Esophagus muscularis mucosa (tissue), 4 donors: ENCODE data around the gene FZD10. TPM values are rescaled to one million over a fixed set of nuclear protein-coding genes. Genes with fewer than 3 reads are reported as not detected.

Experiments used
- DNase-seq: peaks from one replicate; pipeline ENCODE4 v3.0.0-alpha.2; 2017; ENCODE audit errors: extremely low spot score
- H3K27ac ChIP-seq, 4 donors: fragments of 200-600 bp; sonication (generic); replicated peaks in 1 of 4; 1 replicate in 3 of 4; 2 replicates in 1 of 4; pipeline ENCODE4 v1.5.1; 2016 to 2019; ENCODE audit warnings: mild to moderate bottlenecking in 1 of 4
- H3K27me3 ChIP-seq, 4 donors: fragments of 200-600 bp; sonication (generic); one replicate each; pipeline versions ENCODE4 v1.5.1 to v1.6.0; 2016 to 2019
- H3K36me3 ChIP-seq, 4 donors: fragments of 200-600 bp; sonication (generic); one replicate each; pipeline ENCODE4 v1.5.1; 2016 to 2019
- H3K4me1 ChIP-seq, 4 donors: fragments of 200-600 bp; sonication (generic); one replicate each; pipeline ENCODE4 v1.5.1; 2016 to 2019
- H3K4me3 ChIP-seq, 4 donors: fragments of 200-600 bp; sonication (generic); 1 replicate in 2 of 4; 2 replicates in 2 of 4; pipeline ENCODE4 v1.5.1; 2016 to 2019; ENCODE audit warnings: mild to moderate bottlenecking in 4 of 4, moderate library complexity in 1 of 4
- H3K9me3 ChIP-seq, 4 donors: fragments of 200-600 bp; sonication (generic); 1 replicate in 3 of 4; 2 replicates in 1 of 4; pipeline ENCODE4 v1.5.1; 2016 to 2019
- CTCF ChIP-seq, 3 experiments: fragments of 200-600 bp in 2 of 3; fragments of 450-650 bp in 1 of 3; sonication (generic) in 2 of 3; IDR thresholded peaks; one replicate each; pipeline ENCODE4 v1.5.1; 2017 to 2019; ENCODE audit warnings: antibody characterized with exemption in 3 of 3, mild to moderate bottlenecking in 2 of 3, moderate library complexity in 1 of 3
- EP300 ChIP-seq: sonication (generic); formaldehyde crosslinking; IDR thresholded peaks from one replicate; pipeline ENCODE4 v1.6.1; 2017; ENCODE audit warnings: antibody characterized with exemption
- POLR2A ChIP-seq: fragments of 450-650 bp; IDR thresholded peaks from one replicate; pipeline ENCODE4 v1.6.1; 2017; ENCODE audit warnings: antibody characterized with exemption, moderate library complexity, mild to moderate bottlenecking, low read depth
- POLR2AphosphoS5 ChIP-seq, 2 donors: sonication (generic); formaldehyde crosslinking; IDR thresholded peaks; one replicate each; pipeline ENCODE4 v1.6.1; 2017; ENCODE audit warnings: antibody characterized with exemption in 2 of 2
- WGBS: methylation state at CpG from one replicate; pipeline ENCODE4 v1.1.5; 2018; 5-methylcytosine and 5-hydroxymethylcytosine counted together
- intact Hi-C: fragments of 100-400 bp; cut with DNase I; formaldehyde crosslinking; loops from one replicate; pipeline ENCODE4 v1.15.1; 2023
- total RNA-seq, 4 donors: library from RNA; depleted of rRNA; stranded (reverse); fragments of >200 nt; gene quantifications; one replicate each; pipeline versions ENCODE4 v1.1.0 to v1.2.1, GENCODE V29; 2016

Gene FZD10
- total RNA-seq, 4 donors from 2014 or later, result 0.42 to 1.5 (median 1.0) TPM

DNA sequence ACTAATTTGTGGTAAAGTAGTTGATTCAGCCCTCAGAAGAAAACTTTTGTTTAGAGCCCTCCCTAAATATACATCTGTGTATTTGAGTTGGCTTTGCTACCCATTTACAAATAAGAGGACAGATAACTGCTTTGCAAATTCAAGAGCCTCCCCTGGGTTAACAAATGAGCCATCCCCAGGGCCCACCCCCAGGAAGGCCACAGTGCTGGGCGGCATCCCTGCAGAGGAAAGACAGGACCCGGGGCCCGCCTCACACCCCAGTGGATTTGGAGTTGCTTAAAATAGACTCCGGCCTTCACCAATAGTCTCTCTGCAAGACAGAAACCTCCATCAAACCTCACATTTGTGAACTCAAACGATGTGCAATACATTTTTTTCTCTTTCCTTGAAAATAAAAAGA, 2.7 kb downstream of the FZD10 start:
- no peak for TF ChIP-seq POLR2A
- no peak for TF ChIP-seq CTCF (IDR thresholded peaks at IDR 0.05)
- no peak for TF ChIP-seq POLR2AphosphoS5 (IDR thresholded peaks at IDR 0.05)
- no peak for TF ChIP-seq EP300
- no peaks in the 10 kb centered on the region for H3K36me3 ChIP-seq
- H3K9me3 ChIP-seq, result no peaks in the 10 kb centered on the region
- DNase-seq, result no peak
- intact Hi-C loops, result no loop called here
- H3K27ac ChIP-seq, result no peak overlapping the region
- H3K4me3 ChIP-seq, result no peak overlapping the region
- peaks cover 0 to 82% (median 22%) of the 10 kb centered on the region in 4 donors for H3K27me3 ChIP-seq
- 66% methylated on average over 5 of the region's 5 CpGs for WGBS
- peaks cover 14 to 31% (median 29%) of the 10 kb centered on the region in 4 donors for H3K4me1 ChIP-seq

- 82% methylated on average over 2 of the region's 2 CpGs for WGBS
- Histone ChIP-seq H3K4me1 (peaks cover 6 to 23% (median 21%) of the 10 kb centered on the region in 4 donors), H3K9me3 (no peaks in the 10 kb centered on the region), H3K4me3 (no peak overlapping the region), H3K36me3 (no peaks in the 10 kb centered on the region), H3K27me3 (peaks cover 0 to 81% (median 9%) of the 10 kb centered on the region in 4 donors), H3K27ac (no peak overlapping the region)
- TF ChIP-seq EP300 (no peak), POLR2AphosphoS5 (IDR thresholded peaks at IDR 0.05) (no peak), POLR2A (no peak), CTCF (IDR thresholded peaks at IDR 0.05) (no peak)
- intact Hi-C loops, result no loop called here
- no peak for DNase-seq
Measured at GRCh38 chr12:130166306-130166705, 4.0 kb downstream of the FZD10 start.

DNA sequence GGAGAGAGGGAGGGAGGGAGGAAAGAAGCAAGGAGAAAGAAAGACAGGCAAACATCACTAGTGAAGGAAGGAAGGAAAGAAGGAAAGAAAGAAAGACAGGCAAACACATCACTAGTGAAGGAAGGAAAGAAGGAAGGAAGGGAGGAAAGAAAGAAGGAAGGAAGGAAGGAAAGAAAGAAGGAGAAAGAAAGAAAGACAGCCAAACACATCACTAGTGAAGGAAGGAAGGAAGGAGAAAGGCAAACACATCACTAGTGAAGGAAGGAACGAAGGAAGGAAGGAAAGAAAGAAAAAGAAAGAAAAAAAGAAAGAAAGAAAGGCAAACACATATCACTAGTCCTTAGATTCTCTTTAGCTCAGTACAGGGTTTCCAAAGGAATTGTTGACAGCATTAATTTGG, 5.3 kb downstream of the FZD10 start:
- Histone ChIP-seq H3K9me3 (peaks cover 0 to 8% (median 4%) of the 10 kb centered on the region in 4 donors), H3K27ac (no peak overlapping the region), H3K4me3 (no peak overlapping the region), H3K27me3 (peaks cover 0 to 75% (median 3%) of the 10 kb centered on the region in 4 donors), H3K4me1 (peaks cover 0 to 11% (median 9%) of the 10 kb centered on the region in 4 donors), H3K36me3 (no peaks in the 10 kb centered on the region)
- no peak for DNase-seq
- no peak for TF ChIP-seq EP300
- no peak for TF ChIP-seq CTCF (IDR thresholded peaks at IDR 0.05)
- no peak for TF ChIP-seq POLR2A
- TF ChIP-seq POLR2AphosphoS5 (IDR thresholded peaks at IDR 0.05), result no peak
- intact Hi-C loops, result no loop called here
- WGBS, result 83% methylated on average over 1 of the region's 1 CpG

GRCh38 chr12:130169256-130169655, 7.0 kb downstream of the FZD10 start:
- WGBS, result 58% methylated on average over 6 of the region's 6 CpGs
- intact Hi-C loops, result no loop called here

More at GRCh38 chr12:130169256-130169655, 7.0 kb downstream of the FZD10 start:
- Histone ChIP-seq H3K27me3 (peaks cover 0 to 64% (median 0%) of the 10 kb centered on the region in 4 donors), H3K27ac (no peak overlapping the region), H3K4me3 (no peak overlapping the region), H3K36me3 (no peaks in the 10 kb centered on the region), H3K4me1 (no peaks in the 10 kb centered on the region), H3K9me3 (peaks cover 0 to 11% (median 4%) of the 10 kb centered on the region in 4 donors)
- TF ChIP-seq CTCF (IDR thresholded peaks at IDR 0.05), result no peak
- TF ChIP-seq POLR2A, result no peak
- DNase-seq, result no peak
